ENCODE measurements around the gene COLQ. TPM values are rescaled to one million over a fixed set of nuclear protein-coding genes. Genes with fewer than 3 reads are reported as not detected.
A peak's percentile ranks its signal among the peaks of the same experiment; 100 is the strongest.

COLQ gene
- 1 to 10 TPM; 3.3 to 4.3 TPM for total RNA-seq

GRCh38 chr3:15521573-15521965, at the start of gene COLQ:
COLQ (minus strand) TSS chr3:15521706; CDS start chr3:15521625, 81 bp downstream.
- Mint-ChIP-seq H3K27me3 (peaks cover 10% of the 10 kb centered on the region), H3K36me3 (ENCODE audit: low read depth) (peaks cover 2% of the 10 kb centered on the region)
- POLR2A ChIA-PET = no interaction called here

DNA sequence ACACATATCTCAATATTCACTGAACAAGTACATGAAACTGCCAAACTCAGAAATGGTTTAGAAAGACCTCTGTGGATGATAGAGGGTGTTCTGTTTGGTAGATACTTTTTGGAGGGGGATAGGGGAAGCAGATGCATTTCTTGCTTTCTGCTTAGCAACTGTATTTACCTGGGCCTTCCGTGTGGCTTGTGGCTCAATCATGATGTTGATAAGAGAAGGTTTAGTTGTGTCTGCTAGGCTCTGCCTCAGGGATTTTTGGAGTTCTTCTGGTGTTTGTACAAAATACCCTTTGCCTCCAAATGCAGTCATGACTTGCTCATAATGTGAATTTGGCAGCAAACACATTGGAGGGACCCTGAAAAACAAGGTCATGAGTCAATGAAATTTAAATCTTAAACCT, 41.7 kb upstream of the COLQ start:
- Mint-ChIP-seq H3K4me3 (no peak overlapping the region), H3K36me3 (ENCODE audit: low read depth) (peaks cover 45% of the 10 kb centered on the region), H3K9me3 (no peaks in the 10 kb centered on the region), H3K4me1 (peaks cover 10% of the 10 kb centered on the region), H3K27ac (no peak overlapping the region), H3K27me3 (no peaks in the 10 kb centered on the region)
- ChIA-PET CTCF (no interaction called here), POLR2A (no interaction called here)
- DNase-seq = no peak

More at GRCh38 chr3:15521573-15521965, at the start of gene COLQ:
- CTCF ChIA-PET = no interaction called here
- H3K4me3 Mint-ChIP-seq = peak within 1 kb of the TSS; percentile 47
- peaks cover 13% of the 10 kb centered on the region for H3K4me1 Mint-ChIP-seq
- no peak within 1 kb of the TSS for H3K27ac Mint-ChIP-seq
- H3K9me3 Mint-ChIP-seq = no peaks in the 10 kb centered on the region
- DNase-seq = no peak

DNA sequence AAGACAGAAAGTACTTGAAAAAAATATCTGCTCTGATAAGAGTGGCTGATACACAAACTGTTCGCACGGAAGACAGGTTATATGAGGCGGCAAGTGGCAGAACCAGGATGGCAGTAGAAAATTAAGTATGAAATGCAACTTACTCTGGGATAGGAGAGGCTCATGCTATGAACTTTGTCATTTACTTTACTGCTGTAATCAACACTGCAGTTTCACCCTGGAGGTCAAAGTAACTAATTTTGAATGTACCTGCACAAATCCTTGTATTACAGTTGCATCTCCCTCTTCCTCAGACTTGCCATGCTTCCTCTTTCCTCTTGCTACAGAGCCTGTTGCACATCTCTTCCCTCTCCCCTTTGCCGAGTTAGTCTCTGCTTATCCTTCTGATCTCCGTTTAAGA, 41.1 kb upstream of the COLQ start:
- no peak for DNase-seq
- ChIA-PET CTCF (no interaction called here), POLR2A (no interaction called here)
- H3K27ac Mint-ChIP-seq = no peak overlapping the region
- H3K27me3 Mint-ChIP-seq = no peaks in the 10 kb centered on the region
- peaks cover 39% of the 10 kb centered on the region for H3K36me3 Mint-ChIP-seq (ENCODE audit: low read depth)
- H3K4me1 Mint-ChIP-seq = peaks cover 12% of the 10 kb centered on the region
- no peak overlapping the region for H3K4me3 Mint-ChIP-seq
- no peaks in the 10 kb centered on the region for H3K9me3 Mint-ChIP-seq

DNA sequence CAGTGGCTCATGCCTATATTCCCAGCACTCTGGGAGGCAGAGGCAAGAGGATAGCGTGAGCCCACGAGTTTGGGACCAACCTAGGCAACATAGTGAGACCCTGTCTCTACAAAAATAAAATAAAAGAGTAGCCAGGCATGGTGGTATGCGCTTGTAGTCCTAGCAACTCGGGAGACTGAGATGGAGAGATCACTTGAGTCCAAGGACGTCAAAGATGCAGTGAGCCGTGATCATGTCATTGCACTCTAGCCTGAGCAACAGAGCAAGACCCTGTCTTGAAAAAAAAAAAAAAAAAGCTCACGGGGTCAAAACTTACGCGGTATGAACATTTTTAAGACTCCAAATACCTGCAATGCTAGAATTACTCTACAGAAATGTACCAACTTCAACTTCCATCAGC, 37.1 kb upstream of the COLQ start:
- H3K4me1 Mint-ChIP-seq = peaks cover 35% of the 10 kb centered on the region
- H3K4me3 Mint-ChIP-seq = no peak overlapping the region
- H3K27me3 Mint-ChIP-seq = no peaks in the 10 kb centered on the region
- no peaks in the 10 kb centered on the region for H3K9me3 Mint-ChIP-seq
- DNase-seq = no peak
- peaks cover 23% of the 10 kb centered on the region for H3K36me3 Mint-ChIP-seq (ENCODE audit: low read depth)
- POLR2A ChIA-PET = no interaction called here
- CTCF ChIA-PET = interaction anchor here (0.9 kb wide), 2 partner anchors 8 to 15 kb away, joined by 3 to 5 read pairs; no protein-coding TSS in a partner anchor
- no peak overlapping the region for H3K27ac Mint-ChIP-seq

DNA sequence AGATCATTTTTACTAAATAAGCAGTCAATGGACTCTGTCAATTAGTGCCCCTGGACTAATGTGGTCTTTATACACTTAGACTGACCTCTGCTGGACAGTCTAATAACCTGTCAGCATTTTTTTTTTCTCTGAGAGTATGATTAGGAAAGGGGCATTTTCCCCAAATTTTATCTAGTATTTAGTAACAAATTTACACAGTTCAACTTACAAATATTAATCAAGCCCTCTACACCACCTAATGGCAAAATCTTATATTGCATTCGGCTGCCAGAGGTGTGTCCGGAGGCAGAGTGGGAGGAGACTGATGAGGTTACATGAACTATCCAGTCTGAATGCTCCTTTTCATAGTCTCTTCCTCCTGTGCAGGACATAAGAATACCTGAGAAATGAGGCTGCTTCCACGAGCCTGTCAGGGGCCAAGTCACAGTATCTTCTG, 36.0 kb upstream of the COLQ start:
- Mint-ChIP-seq H3K27ac (peak overlapping the region; percentile 73), H3K36me3 (ENCODE audit: low read depth) (peaks cover 19% of the 10 kb centered on the region), H3K4me1 (peaks cover 41% of the 10 kb centered on the region), H3K9me3 (no peaks in the 10 kb centered on the region), H3K4me3 (peak overlapping the region; percentile 2), H3K27me3 (no peaks in the 10 kb centered on the region)
- peak; percentile 87 for DNase-seq
- ChIA-PET POLR2A (no interaction called here), CTCF (interaction anchor here (0.9 to 1.7 kb wide), 4 partner anchors 11 to 289 kb away, joined by 3 to 6 read pairs (median 5); no protein-coding TSS in a partner anchor)

GRCh38 chr3:15556512-15556911, 35.0 kb upstream of the COLQ start:
- H3K9me3 Mint-ChIP-seq = no peaks in the 10 kb centered on the region
- ChIA-PET CTCF (interaction anchor here (0.6 to 1.7 kb wide), 8 partner anchors 12 to 351 kb away, joined by 3 to 6 read pairs (median 4); partner anchors contain the start of gene CAPN7), POLR2A (interaction anchor here (0.7 kb wide), 1 partner anchor 15 kb away, joined by 3 read pairs; no protein-coding TSS in a partner anchor)
- H3K4me1 Mint-ChIP-seq = peaks cover 41% of the 10 kb centered on the region
- H3K4me3 Mint-ChIP-seq = peak overlapping the region; percentile 40
- H3K36me3 Mint-ChIP-seq (ENCODE audit: low read depth) = peaks cover 19% of the 10 kb centered on the region
- H3K27ac Mint-ChIP-seq = peak overlapping the region; percentile 82
- H3K27me3 Mint-ChIP-seq = no peaks in the 10 kb centered on the region
- DNase-seq = peak; percentile 34

- no peak for DNase-seq
- peaks cover 40% of the 10 kb centered on the region for H3K4me1 Mint-ChIP-seq
- H3K27ac Mint-ChIP-seq = no peak overlapping the region
- no peaks in the 10 kb centered on the region for H3K27me3 Mint-ChIP-seq
- peaks cover 5% of the 10 kb centered on the region for H3K9me3 Mint-ChIP-seq
- H3K4me3 Mint-ChIP-seq = no peak overlapping the region
- ChIA-PET CTCF (interaction anchor here (1.2 kb wide), 1 partner anchor 11 kb away, joined by 3 read pairs; no protein-coding TSS in a partner anchor), POLR2A (no interaction called here)
- H3K36me3 Mint-ChIP-seq (ENCODE audit: low read depth) = peaks cover 25% of the 10 kb centered on the region
These were observed 32.2 kb upstream of the COLQ start for GRCh38 chr3:15553749-15554148.

GRCh38 chr3:15551902-15552301, 30.4 kb upstream of the COLQ start:
- Mint-ChIP-seq H3K27ac (no peak overlapping the region), H3K27me3 (peaks cover under 1% of the 10 kb centered on the region), H3K4me3 (no peak overlapping the region), H3K4me1 (peaks cover 28% of the 10 kb centered on the region), H3K36me3 (ENCODE audit: low read depth) (peaks cover 31% of the 10 kb centered on the region), H3K9me3 (peaks cover 9% of the 10 kb centered on the region)
- ChIA-PET POLR2A (no interaction called here), CTCF (interaction anchor here (0.5 kb wide), 1 partner anchor 102 kb away, joined by 3 read pairs; no protein-coding TSS in a partner anchor)
- no peak for DNase-seq

GRCh38 chr3:15549846-15550245, 28.3 kb upstream of the COLQ start:
- DNase-seq = no peak
- Mint-ChIP-seq H3K9me3 (peaks cover 16% of the 10 kb centered on the region), H3K27me3 (peaks cover 10% of the 10 kb centered on the region), H3K27ac (no peak overlapping the region), H3K36me3 (ENCODE audit: low read depth) (peaks cover 36% of the 10 kb centered on the region), H3K4me1 (peaks cover 15% of the 10 kb centered on the region), H3K4me3 (no peak overlapping the region)
- POLR2A ChIA-PET = no interaction called here
- CTCF ChIA-PET = no interaction called here

- DNase-seq = no peak
- no peak overlapping the region for H3K4me3 Mint-ChIP-seq
- no peak overlapping the region for H3K27ac Mint-ChIP-seq
- peaks cover 47% of the 10 kb centered on the region for H3K36me3 Mint-ChIP-seq (ENCODE audit: low read depth)
- peaks cover 42% of the 10 kb centered on the region for H3K4me1 Mint-ChIP-seq
- POLR2A ChIA-PET = no interaction called here
- CTCF ChIA-PET = interaction anchor here (1.6 kb wide), 2 partner anchors 11 to 16 kb away, joined by 4 to 5 read pairs; no protein-coding TSS in a partner anchor
- H3K27me3 Mint-ChIP-seq = peaks cover 10% of the 10 kb centered on the region
- H3K9me3 Mint-ChIP-seq = peaks cover 30% of the 10 kb centered on the region
These were observed 21.1 kb upstream of the COLQ start for GRCh38 chr3:15542614-15543013.

DNA sequence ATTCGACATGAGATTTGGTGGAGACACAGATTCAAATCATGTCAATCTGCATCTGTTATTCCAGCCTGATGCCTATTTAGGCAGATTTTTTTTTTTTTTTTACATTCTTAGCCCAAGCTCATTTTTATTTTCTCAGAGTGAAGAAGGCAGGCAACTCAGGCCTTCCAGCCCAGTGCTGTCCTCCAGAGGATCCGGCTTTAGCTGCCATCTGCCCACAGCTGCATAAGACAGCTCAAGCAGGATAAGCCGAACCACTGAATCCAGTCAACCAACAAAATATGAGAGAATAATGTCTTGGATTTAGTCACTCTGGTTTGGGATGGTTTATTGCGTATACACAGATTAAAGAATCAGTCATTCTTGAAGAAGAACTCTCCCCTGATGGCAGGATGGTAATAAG, 19.9 kb upstream of the COLQ start:
- Mint-ChIP-seq H3K27ac (peak overlapping the region; percentile 50), H3K4me3 (no peak overlapping the region), H3K36me3 (ENCODE audit: low read depth) (peaks cover 41% of the 10 kb centered on the region), H3K27me3 (peaks cover 6% of the 10 kb centered on the region), H3K4me1 (peaks cover 52% of the 10 kb centered on the region), H3K9me3 (peaks cover 22% of the 10 kb centered on the region)
- CTCF ChIA-PET = interaction anchor here (1.2 kb wide), 2 partner anchors 15 to 145 kb away, joined by 3 to 5 read pairs; no protein-coding TSS in a partner anchor
- POLR2A ChIA-PET = interaction anchor here (1.1 kb wide), 1 partner anchor 15 kb away, joined by 3 read pairs; no protein-coding TSS in a partner anchor
- no peak for DNase-seq

DNA sequence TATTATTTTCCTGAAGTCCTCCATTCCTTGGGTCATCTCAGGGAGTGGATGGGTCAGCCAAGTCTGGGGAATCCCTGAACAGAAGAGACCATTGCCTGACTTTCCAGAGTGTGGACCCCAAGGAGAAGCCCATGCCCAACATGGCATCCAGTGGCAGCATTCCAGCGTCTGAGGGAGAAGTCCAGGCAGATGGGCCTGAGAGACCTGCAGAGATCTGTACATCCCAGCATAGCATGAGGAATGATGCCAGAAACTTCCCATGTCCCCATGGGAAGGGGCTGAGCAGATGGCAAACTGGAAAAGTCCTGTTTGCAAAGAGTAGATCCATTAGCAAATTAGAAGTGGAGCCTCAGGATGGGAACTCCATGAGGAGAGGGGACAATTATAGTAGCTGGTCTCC, 17.6 kb upstream of the COLQ start:
- ChIA-PET CTCF (interaction anchor here (0.7 to 1.0 kb wide), 2 partner anchors 61 to 73 kb away, joined by 3 read pairs; no protein-coding TSS in a partner anchor), POLR2A (no interaction called here)
- Mint-ChIP-seq H3K27me3 (no peaks in the 10 kb centered on the region), H3K4me1 (peaks cover 71% of the 10 kb centered on the region), H3K4me3 (no peak overlapping the region), H3K9me3 (peaks cover 18% of the 10 kb centered on the region), H3K27ac (peak overlapping the region; percentile 59), H3K36me3 (ENCODE audit: low read depth) (peaks cover 30% of the 10 kb centered on the region)
- no peak for DNase-seq

- peaks cover 73% of the 10 kb centered on the region for H3K4me1 Mint-ChIP-seq
- peak overlapping the region; percentile 59 for H3K27ac Mint-ChIP-seq
- H3K27me3 Mint-ChIP-seq = no peaks in the 10 kb centered on the region
- DNase-seq = no peak
- H3K9me3 Mint-ChIP-seq = peaks cover 17% of the 10 kb centered on the region
- ChIA-PET CTCF (interaction anchor here (1.0 to 1.6 kb wide), 2 partner anchors 12 to 60 kb away, joined by 3 to 4 read pairs; no protein-coding TSS in a partner anchor), POLR2A (no interaction called here)
- H3K36me3 Mint-ChIP-seq (ENCODE audit: low read depth) = peaks cover 29% of the 10 kb centered on the region
- H3K4me3 Mint-ChIP-seq = no peak overlapping the region
These were observed 16.8 kb upstream of the COLQ start for GRCh38 chr3:15538345-15538744.
